ENCODE measurements around the gene AZI2. TPM values are rescaled to one million over a fixed set of nuclear protein-coding genes. Genes with fewer than 3 reads are reported as not detected.

Gene AZI2
- total and polyA plus RNA-seq, 9 of the 15 experiments (the other 6 are each of a cell fraction or from before 2014, with no cell fraction given), result 28.5 to 96.3 (median 70.2) TPM

DNA sequence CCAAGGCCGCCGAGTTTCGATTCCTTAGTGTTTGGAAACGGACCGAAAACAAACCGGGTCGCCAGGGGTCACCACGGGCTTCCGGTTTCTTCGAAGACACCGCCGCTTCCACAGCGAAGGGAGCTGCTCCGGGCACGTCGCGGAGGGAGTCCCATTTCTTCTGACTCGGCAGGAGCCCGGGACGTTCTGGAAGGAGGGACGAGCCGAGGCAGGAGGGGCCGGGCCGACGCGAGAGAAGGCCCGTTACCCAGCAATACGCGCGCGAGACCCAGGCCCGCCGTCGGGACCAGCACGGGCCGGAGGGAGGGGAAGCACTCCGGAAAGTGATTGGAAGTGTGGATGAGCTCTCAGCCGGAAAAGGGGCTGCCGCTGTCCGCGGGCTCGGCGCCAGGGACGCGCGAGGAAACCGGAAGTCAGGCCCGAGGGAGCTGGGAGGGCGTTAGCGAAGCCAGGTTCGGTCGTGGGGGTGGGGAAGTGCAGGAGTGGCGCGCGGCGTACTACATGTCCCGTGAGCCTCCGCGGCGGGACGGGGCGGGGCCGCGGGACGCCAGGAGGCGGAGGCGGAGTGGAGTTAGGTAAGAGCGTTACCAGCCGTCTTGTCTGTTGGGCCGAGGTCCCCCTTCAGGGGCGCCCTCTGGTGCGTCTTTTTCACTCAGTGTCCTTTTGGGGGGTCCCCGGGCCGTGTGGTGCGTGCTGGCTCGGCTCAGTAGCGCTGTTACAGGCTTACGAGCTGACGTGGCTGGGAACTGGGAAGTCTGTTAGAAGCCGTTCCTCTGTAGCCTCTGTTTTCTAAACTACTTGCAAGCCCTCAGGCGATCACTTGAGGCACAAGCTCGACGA, at the start of gene AZI2, which contains the start of gene ZCWPW2 (continued):
- TF ChIP-seq, protein P1, sequence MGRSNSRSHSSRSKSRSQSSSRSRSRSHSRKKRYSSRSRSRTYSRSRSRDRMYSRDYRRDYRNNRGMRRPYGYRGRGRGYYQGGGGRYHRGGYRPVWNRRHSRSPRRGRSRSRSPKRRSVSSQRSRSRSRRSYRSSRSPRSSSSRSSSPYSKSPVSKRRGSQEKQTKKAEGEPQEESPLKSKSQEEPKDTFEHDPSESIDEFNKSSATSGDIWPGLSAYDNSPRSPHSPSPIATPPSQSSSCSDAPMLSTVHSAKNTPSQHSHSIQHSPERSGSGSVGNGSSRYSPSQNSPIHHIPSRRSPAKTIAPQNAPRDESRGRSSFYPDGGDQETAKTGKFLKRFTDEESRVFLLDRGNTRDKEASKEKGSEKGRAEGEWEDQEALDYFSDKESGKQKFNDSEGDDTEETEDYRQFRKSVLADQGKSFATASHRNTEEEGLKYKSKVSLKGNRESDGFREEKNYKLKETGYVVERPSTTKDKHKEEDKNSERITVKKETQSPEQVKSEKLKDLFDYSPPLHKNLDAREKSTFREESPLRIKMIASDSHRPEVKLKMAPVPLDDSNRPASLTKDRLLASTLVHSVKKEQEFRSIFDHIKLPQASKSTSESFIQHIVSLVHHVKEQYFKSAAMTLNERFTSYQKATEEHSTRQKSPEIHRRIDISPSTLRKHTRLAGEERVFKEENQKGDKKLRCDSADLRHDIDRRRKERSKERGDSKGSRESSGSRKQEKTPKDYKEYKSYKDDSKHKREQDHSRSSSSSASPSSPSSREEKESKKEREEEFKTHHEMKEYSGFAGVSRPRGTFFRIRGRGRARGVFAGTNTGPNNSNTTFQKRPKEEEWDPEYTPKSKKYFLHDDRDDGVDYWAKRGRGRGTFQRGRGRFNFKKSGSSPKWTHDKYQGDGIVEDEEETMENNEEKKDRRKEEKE (IDR thresholded peaks at IDR 0.05; ENCODE audit: borderline replicate concordance in 1 of 2, control insufficient read depth in 1 of 2, low read depth in 2 of 2, low read length in 1 of 2), result 0 out of 4 replicates have a peak, but pooled peaks of 1 of the 2 experiments have one; percentile 28
- TF ChIP-seq, protein P2, sequence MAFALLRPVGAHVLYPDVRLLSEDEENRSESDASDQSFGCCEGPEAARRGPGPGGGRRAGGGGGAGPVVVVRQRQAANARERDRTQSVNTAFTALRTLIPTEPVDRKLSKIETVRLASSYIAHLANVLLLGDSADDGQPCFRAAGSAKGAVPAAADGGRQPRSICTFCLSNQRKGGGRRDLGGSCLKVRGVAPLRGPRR (CRISPR knock-in tag; IDR thresholded peaks at IDR 0.05), result no peak
- TF ChIP-seq, protein P3, sequence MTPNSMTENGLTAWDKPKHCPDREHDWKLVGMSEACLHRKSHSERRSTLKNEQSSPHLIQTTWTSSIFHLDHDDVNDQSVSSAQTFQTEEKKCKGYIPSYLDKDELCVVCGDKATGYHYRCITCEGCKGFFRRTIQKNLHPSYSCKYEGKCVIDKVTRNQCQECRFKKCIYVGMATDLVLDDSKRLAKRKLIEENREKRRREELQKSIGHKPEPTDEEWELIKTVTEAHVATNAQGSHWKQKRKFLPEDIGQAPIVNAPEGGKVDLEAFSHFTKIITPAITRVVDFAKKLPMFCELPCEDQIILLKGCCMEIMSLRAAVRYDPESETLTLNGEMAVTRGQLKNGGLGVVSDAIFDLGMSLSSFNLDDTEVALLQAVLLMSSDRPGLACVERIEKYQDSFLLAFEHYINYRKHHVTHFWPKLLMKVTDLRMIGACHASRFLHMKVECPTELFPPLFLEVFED (CRISPR knock-in tag; conservative IDR thresholded peaks at IDR 0.05), result peak; percentile 75; the same call in 1 of the 2 replicates
- 0 out of 2 replicates have a peak, but pooled peaks have one; percentile 40 for TF ChIP-seq SMARCE1 (IDR thresholded peaks at IDR 0.05)
- no peak for TF ChIP-seq SP2 (IDR thresholded peaks at IDR 0.05; ENCODE audit: extremely low read depth, low read depth, low read length, poor library complexity, severe bottlenecking)
- peak; percentile 74; the same call in 1 of the 2 replicates for TF ChIP-seq CEBPG (CRISPR knock-in tag; IDR thresholded peaks at IDR 0.05)
- peak in 1 of 2 experiments; percentile 71; a peak in 3 of 4 replicates for TF ChIP-seq CEBPG (tag; conservative IDR thresholded peaks at IDR 0.05 in 1 of 2, IDR thresholded peaks at IDR 0.05 in 1 of 2)
- TF ChIP-seq ZNF511 (CRISPR knock-in tag; IDR thresholded peaks at IDR 0.05), result peak; percentile 82
- peak; percentile 50; the same call in 1 of the 2 replicates for TF ChIP-seq NR4A1 (CRISPR knock-in tag; IDR thresholded peaks at IDR 0.05)
- peak; percentile 33; the same call in 1 of the 2 replicates for TF ChIP-seq NR4A1 (tag; IDR thresholded peaks at IDR 0.05)
- TF ChIP-seq CREB1 (IDR thresholded peaks at IDR 0.05), result peak; percentile 64; the same call in 1 of the 2 replicates
- TF ChIP-seq CREB1 (CRISPR knock-in tag; IDR thresholded peaks at IDR 0.05), result peak; percentile 81
- TF ChIP-seq, protein P4, sequence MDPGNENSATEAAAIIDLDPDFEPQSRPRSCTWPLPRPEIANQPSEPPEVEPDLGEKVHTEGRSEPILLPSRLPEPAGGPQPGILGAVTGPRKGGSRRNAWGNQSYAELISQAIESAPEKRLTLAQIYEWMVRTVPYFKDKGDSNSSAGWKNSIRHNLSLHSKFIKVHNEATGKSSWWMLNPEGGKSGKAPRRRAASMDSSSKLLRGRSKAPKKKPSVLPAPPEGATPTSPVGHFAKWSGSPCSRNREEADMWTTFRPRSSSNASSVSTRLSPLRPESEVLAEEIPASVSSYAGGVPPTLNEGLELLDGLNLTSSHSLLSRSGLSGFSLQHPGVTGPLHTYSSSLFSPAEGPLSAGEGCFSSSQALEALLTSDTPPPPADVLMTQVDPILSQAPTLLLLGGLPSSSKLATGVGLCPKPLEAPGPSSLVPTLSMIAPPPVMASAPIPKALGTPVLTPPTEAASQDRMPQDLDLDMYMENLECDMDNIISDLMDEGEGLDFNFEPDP (CRISPR knock-in tag; IDR thresholded peaks at IDR 0.05), result no peak
- TF ChIP-seq ZNF778 (CRISPR knock-in tag; IDR thresholded peaks at IDR 0.05), result no peak
- no peak for TF ChIP-seq POLR3A (IDR thresholded peaks at IDR 0.05; ENCODE audit: borderline replicate concordance, extremely low read depth, insufficient read depth, insufficient read length)
- TF ChIP-seq NR2C2 (CRISPR knock-in tag; IDR thresholded peaks at IDR 0.05), result peak; percentile 46; the same call in 1 of the 2 replicates
- peak; percentile 98 for TF ChIP-seq NR2C2 (tag; IDR thresholded peaks at IDR 0.05)
- peak; percentile 62 for TF ChIP-seq RFX1 (IDR thresholded peaks at IDR 0.05)

All from K562 (cell line).